ENCODE results near the gene UXS1. TPM values are rescaled to one million over a fixed set of nuclear protein-coding genes. Genes with fewer than 3 reads are reported as not detected.

The UXS1 gene
- total and polyA plus RNA-seq, 2 experiments from 2014 or later: 35.8 to 57.5 TPM

DNA sequence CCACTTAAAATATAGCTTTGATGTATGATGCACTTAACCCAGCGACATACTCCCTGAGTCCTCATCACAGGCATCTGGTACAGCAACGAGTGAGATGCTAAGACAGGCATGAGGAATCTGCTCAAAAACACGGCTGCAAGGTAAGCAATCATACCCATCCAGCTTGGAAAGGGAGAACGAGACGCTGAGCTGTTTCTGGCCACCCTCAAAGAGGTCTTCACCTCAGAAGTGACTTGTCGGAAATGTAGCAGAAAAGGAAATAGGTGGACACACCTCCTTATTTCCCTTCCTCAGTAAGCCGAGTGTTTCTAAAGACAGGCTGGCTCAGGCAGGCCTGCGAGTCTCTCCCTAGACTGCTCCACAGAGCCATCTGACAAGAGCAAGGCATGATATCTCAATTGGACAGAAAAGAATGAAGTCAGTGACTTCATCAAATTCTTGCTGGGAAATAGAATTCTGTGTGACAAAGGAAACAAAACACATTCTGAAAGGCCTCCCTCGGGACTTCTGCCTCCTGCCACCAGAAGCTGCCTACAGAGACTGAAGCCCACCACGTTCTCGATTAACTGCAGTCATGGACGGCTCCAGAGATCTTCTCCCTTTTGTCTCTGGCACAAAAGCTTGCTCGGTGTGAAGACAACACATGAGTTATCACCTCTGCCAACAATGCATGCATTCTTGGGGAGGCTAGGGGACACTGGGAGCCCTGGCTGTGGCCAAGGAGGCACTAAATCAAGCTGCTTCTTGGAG is 84.3 kb downstream of the UXS1 start:
- no peaks in the 10 kb centered on the region for H3K79me2 ChIP-seq (ENCODE audit: insufficient read depth)
- 82 to 85% methylated on average over 13 of the region's 13 CpGs for WGBS, 2 experiments (ENCODE audit: low coverage in 1 of 2, low lambda C conversion rate in 2 of 2, missing lambda C conversion rate in 2 of 2)
- no peak overlapping the region for H3K4me2 ChIP-seq (ENCODE audit: unreplicated experiment)
- TF ChIP-seq EZH2 (IDR thresholded peaks at IDR 0.05; ENCODE audit: insufficient read depth, poor library complexity, severe bottlenecking) (no peak), EZH2phosphoT487 (IDR thresholded peaks at IDR 0.05; ENCODE audit: insufficient read depth, low read depth) (no peak)
- H3K4me1 ChIP-seq (ENCODE audit: insufficient read depth): peaks cover 5% of the 10 kb centered on the region; the same call in 1 of the 2 replicates
- no peaks in the 10 kb centered on the region for H3K36me3 ChIP-seq (ENCODE audit: low read depth)
- H3K9me3 ChIP-seq (ENCODE audit: low read depth): no peaks in the 10 kb centered on the region
- in situ Hi-C loops (cut with MboI): loop anchor here (25.0 kb wide), 1 partner anchor 427 kb away; no protein-coding TSS in a partner anchor
- no peak overlapping the region for H3K27ac ChIP-seq
- H3F3A ChIP-seq (ENCODE audit: insufficient read depth): no peaks in the 10 kb centered on the region
- no peaks in the 10 kb centered on the region for H3K27me3 ChIP-seq (replicated peaks; ENCODE audit: insufficient read depth)
- no peak overlapping the region for H3K9ac ChIP-seq
- H3K4me3 ChIP-seq: no peak overlapping the region
- no peaks in the 10 kb centered on the region for H3K9me2 ChIP-seq (ENCODE audit: insufficient read depth)
- no peak overlapping the region for H2AFZ ChIP-seq
- DNase-seq: no peak
- H4K20me1 ChIP-seq (ENCODE audit: insufficient read depth): no peaks in the 10 kb centered on the region

DNA sequence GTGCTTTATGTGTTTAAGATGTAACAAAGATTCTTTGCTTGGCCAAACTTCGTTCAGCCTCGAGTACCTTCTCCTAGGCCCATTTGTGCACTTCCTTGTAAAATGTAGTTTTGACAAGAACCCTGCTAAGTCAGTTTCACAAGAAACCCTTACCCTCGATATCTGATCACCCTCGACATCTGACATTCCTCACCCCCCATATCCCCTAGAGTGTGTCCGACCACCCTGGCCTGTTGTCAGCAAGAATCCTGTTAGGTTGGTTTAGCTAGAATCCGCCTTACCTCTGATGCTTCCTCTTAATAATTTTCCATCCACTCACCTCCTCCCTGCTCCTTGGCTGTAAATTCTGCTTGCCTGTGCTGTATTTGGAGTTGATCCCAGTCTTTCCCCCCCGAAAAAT is 85.3 kb downstream of the UXS1 start:
- 81 to 84% methylated on average over 7 of the region's 7 CpGs for WGBS, 2 experiments (ENCODE audit: low coverage in 1 of 2, low lambda C conversion rate in 2 of 2, missing lambda C conversion rate in 2 of 2)
- H2AFZ ChIP-seq: no peak overlapping the region
- in situ Hi-C loops (cut with MboI): loop anchor here (25.0 kb wide), 1 partner anchor 429 kb away; no protein-coding TSS in a partner anchor

DNA sequence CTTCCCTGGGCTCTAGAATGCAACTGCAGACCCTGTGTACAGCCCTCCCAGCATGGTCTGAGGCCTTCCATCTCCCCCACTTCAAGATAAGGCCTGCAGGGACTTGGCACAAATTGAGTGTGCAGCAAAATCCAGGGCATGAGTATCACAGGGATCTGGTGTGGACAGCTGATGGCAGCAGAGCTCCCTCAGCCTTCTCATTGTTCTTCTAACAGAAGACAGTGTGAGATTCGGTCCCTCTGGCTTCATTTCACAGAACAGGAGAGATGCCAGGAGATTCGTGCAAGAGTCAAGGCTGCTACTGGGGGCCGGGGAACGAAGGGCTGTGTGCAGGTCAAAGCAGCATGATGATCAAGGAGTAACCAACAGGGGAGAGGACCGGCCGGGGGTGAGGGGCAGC is 85.8 kb downstream of the UXS1 start:
- H3K4me3 ChIP-seq: no peak overlapping the region
- no peak overlapping the region for H3K9ac ChIP-seq
- no peaks in the 10 kb centered on the region for H3F3A ChIP-seq (ENCODE audit: insufficient read depth)
- H2AFZ ChIP-seq: no peak overlapping the region
- no peaks in the 10 kb centered on the region for H3K9me3 ChIP-seq (ENCODE audit: low read depth)
- H3K27ac ChIP-seq: no peak overlapping the region
- no peak for TF ChIP-seq EZH2phosphoT487 (IDR thresholded peaks at IDR 0.05; ENCODE audit: insufficient read depth, low read depth)
- TF ChIP-seq EZH2 (IDR thresholded peaks at IDR 0.05; ENCODE audit: insufficient read depth, poor library complexity, severe bottlenecking): no peak
- peaks cover 5% of the 10 kb centered on the region; the same call in 1 of the 2 replicates for H3K4me1 ChIP-seq (ENCODE audit: insufficient read depth)
- no peaks in the 10 kb centered on the region for H3K9me2 ChIP-seq (ENCODE audit: insufficient read depth)
- H3K36me3 ChIP-seq (ENCODE audit: low read depth): no peaks in the 10 kb centered on the region
- no peak overlapping the region for H3K4me2 ChIP-seq (ENCODE audit: unreplicated experiment)
- no peaks in the 10 kb centered on the region for H3K79me2 ChIP-seq (ENCODE audit: insufficient read depth)
- in situ Hi-C loops (cut with MboI): loop anchor here (25.0 kb wide), 1 partner anchor 429 kb away; no protein-coding TSS in a partner anchor
- 67 to 72% methylated on average over 6 of the region's 6 CpGs for WGBS, 2 experiments (ENCODE audit: low coverage in 1 of 2, low lambda C conversion rate in 2 of 2, missing lambda C conversion rate in 2 of 2)
- H3K27me3 ChIP-seq (replicated peaks; ENCODE audit: insufficient read depth): no peaks in the 10 kb centered on the region
- H4K20me1 ChIP-seq (ENCODE audit: insufficient read depth): no peaks in the 10 kb centered on the region
- peak; percentile 21 for DNase-seq

More for the DNA sequence above, 85.3 kb downstream of the UXS1 start:
- Histone ChIP-seq H3K4me3 (no peak overlapping the region), H4K20me1 (ENCODE audit: insufficient read depth) (no peaks in the 10 kb centered on the region), H3K4me2 (ENCODE audit: unreplicated experiment) (no peak overlapping the region), H3K27me3 (replicated peaks; ENCODE audit: insufficient read depth) (no peaks in the 10 kb centered on the region), H3K9me3 (ENCODE audit: low read depth) (no peaks in the 10 kb centered on the region), H3K9me2 (ENCODE audit: insufficient read depth) (no peaks in the 10 kb centered on the region), H3K27ac (no peak overlapping the region), H3K36me3 (ENCODE audit: low read depth) (no peaks in the 10 kb centered on the region), H3F3A (ENCODE audit: insufficient read depth) (no peaks in the 10 kb centered on the region), H3K79me2 (ENCODE audit: insufficient read depth) (no peaks in the 10 kb centered on the region), H3K9ac (no peak overlapping the region), H3K4me1 (ENCODE audit: insufficient read depth) (peaks cover 5% of the 10 kb centered on the region; the same call in 1 of the 2 replicates)
- TF ChIP-seq EZH2phosphoT487 (IDR thresholded peaks at IDR 0.05; ENCODE audit: insufficient read depth, low read depth): no peak
- TF ChIP-seq EZH2 (IDR thresholded peaks at IDR 0.05; ENCODE audit: insufficient read depth, poor library complexity, severe bottlenecking): no peak
- no peak for DNase-seq

DNA sequence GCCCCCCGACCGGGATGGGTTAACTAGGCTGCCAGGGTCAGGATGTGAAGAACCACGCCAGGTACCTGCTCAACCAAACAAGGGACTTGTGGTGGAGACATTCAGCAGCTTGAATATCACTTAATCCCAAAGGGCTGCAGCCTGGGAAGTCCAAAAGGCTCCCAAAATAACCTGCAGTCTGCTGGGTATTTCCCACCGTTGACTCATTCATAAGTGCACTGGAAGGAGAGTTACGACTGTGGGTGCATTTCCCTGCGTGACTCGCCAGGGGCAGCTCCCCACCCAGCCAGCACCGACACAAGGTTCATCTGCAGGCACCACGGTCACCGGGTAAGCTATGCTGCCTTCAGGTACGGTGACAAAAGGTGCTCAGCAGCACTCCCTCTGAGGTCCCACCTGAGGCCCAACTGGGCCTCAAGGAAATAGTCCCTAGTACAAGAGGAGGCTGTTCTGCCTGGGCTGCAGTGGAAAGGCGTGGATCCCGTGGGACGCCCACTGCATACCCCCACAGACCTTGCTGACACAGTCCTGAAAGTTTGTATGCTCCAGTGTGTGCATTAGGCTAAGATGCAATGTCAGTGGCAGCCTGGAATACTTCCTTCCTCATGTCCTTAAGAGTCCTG is 86.5 kb downstream of the UXS1 start:
- H3K4me1 ChIP-seq (ENCODE audit: insufficient read depth): peaks cover 5% of the 10 kb centered on the region; the same call in 1 of the 2 replicates
- no peaks in the 10 kb centered on the region for H3K36me3 ChIP-seq (ENCODE audit: low read depth)
- TF ChIP-seq EZH2 (IDR thresholded peaks at IDR 0.05; ENCODE audit: insufficient read depth, poor library complexity, severe bottlenecking) (no peak), EZH2phosphoT487 (IDR thresholded peaks at IDR 0.05; ENCODE audit: insufficient read depth, low read depth) (no peak)
- in situ Hi-C loops (cut with MboI): loop anchor here (25.0 kb wide), 1 partner anchor 430 kb away; no protein-coding TSS in a partner anchor
- no peak overlapping the region for H3K4me3 ChIP-seq
- no peak overlapping the region for H3K27ac ChIP-seq
- no peaks in the 10 kb centered on the region for H3K9me2 ChIP-seq (ENCODE audit: insufficient read depth)
- H3K9me3 ChIP-seq (ENCODE audit: low read depth): no peaks in the 10 kb centered on the region
- peak; percentile 68 for DNase-seq
- H2AFZ ChIP-seq: no peak overlapping the region
- H3F3A ChIP-seq (ENCODE audit: insufficient read depth): no peaks in the 10 kb centered on the region
- no peaks in the 10 kb centered on the region for H3K27me3 ChIP-seq (replicated peaks; ENCODE audit: insufficient read depth)
- H3K79me2 ChIP-seq (ENCODE audit: insufficient read depth): no peaks in the 10 kb centered on the region
- no peak overlapping the region for H3K4me2 ChIP-seq (ENCODE audit: unreplicated experiment)
- H3K9ac ChIP-seq: no peak overlapping the region
- 67 to 72% methylated on average over 14 of the region's 14 CpGs for WGBS, 2 experiments (ENCODE audit: low coverage in 1 of 2, low lambda C conversion rate in 2 of 2, missing lambda C conversion rate in 2 of 2)
- no peaks in the 10 kb centered on the region for H4K20me1 ChIP-seq (ENCODE audit: insufficient read depth)

Data from GM23248 (cell line).